ENCODE data around the gene PTP4A2.
"Not testable (repeated sequence)": the region's sequence is repeated elsewhere in the genome, so short reads cannot be mapped to it uniquely, and the experiment has no call there.

PTP4A2 gene

GRCh38 chr1:31923901-31924535 is 14.2 kb downstream of the PTP4A2 start:
- DNase-seq: no peak

- no peak for DNase-seq
These were observed 17.2 kb downstream of the PTP4A2 start for GRCh38 chr1:31920956-31921355.

- no peak for DNase-seq
These were observed 18.6 kb downstream of the PTP4A2 start for GRCh38 chr1:31919591-31919990.

- no peak for DNase-seq
These were observed 22.7 kb downstream of the PTP4A2 start for GRCh38 chr1:31915438-31915837.

GRCh38 chr1:31913968-31914367 is 24.2 kb downstream of the PTP4A2 start:
- DNase-seq: no peak

DNA sequence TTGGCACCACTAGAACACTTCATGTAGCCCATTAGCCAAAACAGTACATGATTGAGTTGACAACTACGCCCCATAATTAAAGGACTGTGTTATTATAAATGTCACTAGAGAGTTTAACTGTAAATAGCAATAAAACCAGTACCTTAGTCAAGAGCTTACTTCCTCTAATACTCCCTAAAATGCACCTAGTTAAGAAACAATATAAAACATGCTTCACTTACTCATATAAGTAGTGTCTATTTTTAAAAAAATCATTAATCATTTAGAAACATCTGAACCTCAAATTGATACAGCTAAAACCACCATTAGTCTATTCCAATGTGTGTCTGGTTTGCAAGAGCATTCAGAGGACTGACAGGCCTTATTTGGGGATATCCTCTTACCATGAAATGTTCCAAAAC is 25.3 kb downstream of the PTP4A2 start:
- DNase-seq: no peak

GRCh38 chr1:31911994-31912780 is 26.0 kb downstream of the PTP4A2 start:
- no peak for DNase-seq

DNA sequence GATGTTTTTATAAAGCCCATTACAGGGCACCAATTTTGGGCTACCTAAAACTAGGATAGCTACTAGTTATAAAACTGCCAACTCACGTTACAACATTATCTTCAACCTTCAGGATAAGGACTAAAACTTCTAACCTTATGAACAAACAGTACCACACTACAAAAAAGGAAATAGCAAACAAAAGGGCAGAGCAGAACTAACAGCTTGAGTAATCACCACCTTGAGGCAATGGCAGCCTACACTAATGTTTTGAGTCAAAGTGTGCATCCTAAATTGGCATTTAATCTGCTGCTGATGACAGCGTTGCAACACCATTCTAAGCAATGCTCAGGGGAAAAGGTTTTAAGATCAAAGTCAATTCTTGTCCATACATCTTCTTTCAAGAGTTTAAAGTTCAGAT is 27.2 kb downstream of the PTP4A2 start:
- no peak for DNase-seq

DNA sequence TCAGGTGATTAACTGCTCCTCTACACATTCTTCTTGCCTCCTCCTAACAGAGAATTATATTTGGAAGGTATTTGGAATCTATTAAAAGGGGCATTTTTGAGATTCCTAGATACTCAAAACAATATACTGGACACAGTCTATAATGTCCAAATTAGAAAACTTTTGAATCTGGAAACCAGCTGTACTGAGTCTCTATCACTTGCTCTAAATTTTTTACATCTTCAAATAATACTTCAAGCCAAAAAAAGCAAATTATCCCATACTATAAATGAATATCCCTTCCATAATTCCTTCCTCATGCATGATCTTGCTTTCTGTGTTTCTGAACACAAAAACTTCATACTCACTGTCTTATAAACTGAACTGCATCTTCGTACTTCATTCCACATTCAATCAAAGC is 28.5 kb downstream of the PTP4A2 start:
- no peak for DNase-seq

DNA sequence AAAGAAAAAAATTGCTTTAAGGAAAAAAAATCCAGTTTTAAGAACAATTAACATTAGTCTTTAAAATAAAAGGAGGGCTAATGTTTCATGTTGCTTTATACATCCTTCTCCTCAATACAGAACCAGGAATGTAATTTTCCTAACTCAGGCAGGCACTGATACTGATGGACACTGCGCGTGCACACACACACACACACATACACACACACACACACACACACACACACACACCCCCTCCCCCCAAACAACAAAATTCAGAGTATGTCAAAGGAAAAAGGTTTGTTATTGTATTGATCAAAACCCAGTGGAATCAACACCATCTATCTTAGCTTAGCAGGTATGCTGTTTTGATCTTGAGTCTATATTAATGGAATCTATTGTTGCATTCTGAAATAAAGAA is 31.6 kb downstream of the PTP4A2 start:
- DNase-seq: no peak

GRCh38 chr1:31905681-31906080 is 32.5 kb downstream of the PTP4A2 start:
- no peak for DNase-seq

DNA sequence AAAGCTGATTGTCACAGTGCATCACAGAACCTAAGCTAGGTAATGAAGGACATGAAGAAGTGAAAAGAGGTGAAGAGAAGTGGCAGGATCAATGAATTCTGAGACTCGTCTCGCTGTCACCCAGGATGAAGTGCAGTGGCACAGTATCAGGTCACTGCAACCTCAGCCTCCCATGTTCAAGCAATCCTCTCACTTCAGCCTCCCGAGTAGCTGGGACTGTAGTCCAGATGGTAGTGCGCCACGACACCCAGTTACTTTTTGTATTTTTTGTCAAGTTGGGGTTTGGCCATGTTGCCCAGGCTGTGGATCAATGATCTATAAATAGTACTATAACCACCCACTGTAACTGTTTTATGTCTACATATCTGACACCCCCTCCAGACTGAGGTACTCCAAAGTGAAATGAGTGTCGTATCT is 33.1 kb downstream of the PTP4A2 start:
- no peak for DNase-seq

- DNase-seq: peak; percentile 33
These were observed 33.7 kb downstream of the PTP4A2 start for GRCh38 chr1:31904339-31905092.

GRCh38 chr1:31902510-31902860 is 35.7 kb downstream of the PTP4A2 start:
- no peak for DNase-seq

GRCh38 chr1:31901838-31902509 is 36.2 kb downstream of the PTP4A2 start:
- no peak for DNase-seq

DNA sequence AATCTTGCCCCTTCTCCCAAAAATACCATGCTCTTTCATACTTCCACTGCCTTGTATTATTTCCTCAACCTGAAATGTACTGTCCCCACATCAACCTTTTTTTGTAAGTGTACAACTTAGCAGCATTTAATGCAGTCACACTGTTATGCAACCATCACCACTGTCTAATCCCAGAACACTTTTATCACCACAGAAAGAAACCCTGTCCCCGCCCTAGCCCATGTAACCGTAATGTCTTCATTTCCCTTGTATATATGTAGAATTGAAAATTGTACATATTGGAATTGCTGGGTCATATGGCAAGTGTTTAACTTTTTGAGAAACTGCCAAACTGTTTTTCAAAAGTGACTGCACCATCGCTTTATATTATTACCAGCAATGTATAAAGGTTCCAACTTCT is 37.4 kb downstream of the PTP4A2 start:
- no peak for DNase-seq

DNA sequence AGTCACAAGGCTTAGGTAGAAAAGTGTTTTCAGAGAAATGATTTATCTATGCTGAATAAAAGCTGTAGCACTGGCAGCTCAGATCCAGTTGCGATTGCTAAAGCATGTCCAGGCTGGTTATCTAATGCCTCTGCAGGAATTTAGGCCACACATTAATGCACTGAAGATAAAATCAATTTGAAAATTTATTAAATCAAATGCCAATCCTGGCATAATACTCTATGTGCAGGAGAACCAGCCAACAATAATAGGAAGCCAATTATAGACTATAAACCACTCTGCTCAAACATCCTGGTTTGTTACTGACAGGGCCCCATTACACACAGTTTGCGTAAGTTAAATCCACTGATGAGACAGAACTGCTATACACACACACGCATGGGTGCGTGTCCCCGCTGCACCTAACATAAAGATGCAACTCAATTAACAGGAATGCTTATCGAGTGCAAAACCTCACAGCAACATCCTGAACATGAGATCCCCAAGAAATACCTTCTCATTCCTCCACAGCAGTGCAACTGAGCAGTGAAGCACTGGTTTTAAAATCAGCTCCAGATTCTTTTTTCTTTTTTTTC is 40.6 kb downstream of the PTP4A2 start:
- no peak for DNase-seq

DNA sequence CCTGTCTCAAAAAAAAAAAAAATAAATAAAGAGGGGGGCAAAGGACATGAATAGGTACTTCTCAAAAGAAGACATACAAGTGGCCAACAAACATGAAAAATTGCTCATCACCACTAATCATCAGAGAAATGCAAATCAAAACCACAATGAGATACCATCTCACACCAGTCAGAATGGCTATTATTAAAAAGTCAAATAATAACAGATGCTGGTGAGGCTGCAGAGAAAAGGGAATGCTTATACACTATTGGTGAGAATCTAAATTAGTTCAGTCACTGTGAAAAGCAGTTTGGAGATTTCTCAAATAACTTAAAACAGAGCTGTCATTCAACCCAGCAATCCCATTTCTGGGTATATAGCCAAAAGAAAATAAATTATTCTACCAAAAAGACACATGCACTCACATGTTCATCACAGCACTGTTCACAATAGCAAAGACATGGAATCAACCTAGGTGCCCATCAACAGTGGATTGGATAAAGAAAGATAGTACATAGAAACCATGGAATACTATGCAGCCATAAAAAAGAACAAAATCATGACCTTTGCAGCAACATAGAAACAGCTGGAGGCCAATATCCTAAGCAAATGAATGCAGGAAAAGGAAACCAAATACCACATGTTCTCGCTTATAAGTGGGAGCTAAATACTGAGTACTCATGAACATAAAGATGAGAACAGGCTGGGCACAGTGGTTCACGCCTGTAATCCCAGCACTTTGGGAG is 42.5 kb downstream of the PTP4A2 start:
- DNase-seq: not testable (repeated sequence)

DNA sequence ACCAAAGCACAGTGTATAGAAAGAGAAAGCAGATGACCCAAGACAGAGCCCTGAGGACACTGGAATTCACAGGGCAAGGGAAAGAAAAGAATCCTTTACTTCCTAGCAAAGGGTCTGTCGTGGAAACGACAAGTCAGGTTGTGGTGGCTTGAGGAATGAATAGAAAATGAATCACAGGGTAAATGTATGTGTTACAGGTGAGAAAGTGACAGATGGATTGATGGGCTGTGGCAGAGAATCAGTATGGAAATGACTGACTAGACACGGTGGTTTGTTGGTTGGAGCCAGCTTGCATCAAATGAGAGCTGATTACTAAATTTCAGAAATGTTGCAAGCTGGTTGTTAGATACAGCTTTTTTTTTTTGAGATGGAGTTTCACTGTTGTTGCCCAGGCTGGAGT is 46.9 kb downstream of the PTP4A2 start:
- DNase-seq: no peak

DNA sequence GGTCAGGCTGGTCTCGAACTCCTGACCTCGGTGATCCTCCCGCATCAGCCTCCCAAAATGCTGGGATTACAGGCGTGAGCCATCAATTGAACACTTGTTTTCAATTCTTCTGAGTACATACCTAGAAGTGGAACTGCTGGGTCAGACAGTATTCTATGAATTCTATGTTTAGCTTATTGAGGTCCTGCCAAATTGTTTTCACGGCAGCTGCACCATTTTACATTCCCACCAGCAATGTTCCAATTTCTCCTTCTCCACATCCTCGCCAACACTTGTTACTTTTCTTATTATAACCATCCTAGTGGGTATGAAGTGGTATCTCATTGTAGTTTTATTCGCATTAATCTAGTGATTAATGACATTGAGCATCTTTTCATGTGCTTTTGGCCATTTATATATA is 49.9 kb downstream of the PTP4A2 start:
- DNase-seq: no peak

DNA sequence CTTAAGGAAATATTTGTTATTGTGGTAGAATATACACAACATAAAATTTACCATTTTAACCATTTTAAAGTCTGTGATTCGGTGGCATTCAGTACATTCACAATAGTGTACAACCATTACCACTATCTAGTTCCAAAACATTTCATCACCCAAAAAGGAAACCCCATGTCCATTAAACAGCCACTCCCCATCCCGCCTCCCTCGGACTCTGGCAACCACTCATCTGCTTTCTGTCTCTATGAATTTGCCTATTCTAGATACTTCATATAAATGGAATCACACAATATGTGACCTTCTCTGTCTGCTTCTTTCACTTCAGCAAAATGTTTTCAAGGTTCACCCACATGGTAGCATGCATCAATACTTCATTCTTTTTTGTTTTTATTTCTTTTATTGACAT is 51.3 kb downstream of the PTP4A2 start:
- DNase-seq: no peak

GRCh38 chr1:31885851-31886250 is 52.3 kb downstream of the PTP4A2 start:
- DNase-seq: no peak
